HL-60 (cell line): ENCODE measurements around the gene LHX4.

Experiments
- POLR2AphosphoS5 ChIP-seq: IDR thresholded peaks from 2 replicates; pipeline ENCODE4 v1.6.1; 2012; ENCODE audit warnings: low read depth
- TF ChIP-seq, protein P1 (sequence below): IDR thresholded peaks from 2 replicates; pipeline ENCODE4 v1.6.1; 2012; ENCODE audit warnings: low read depth; ENCODE audit not compliant: insufficient replicate concordance

DNA sequence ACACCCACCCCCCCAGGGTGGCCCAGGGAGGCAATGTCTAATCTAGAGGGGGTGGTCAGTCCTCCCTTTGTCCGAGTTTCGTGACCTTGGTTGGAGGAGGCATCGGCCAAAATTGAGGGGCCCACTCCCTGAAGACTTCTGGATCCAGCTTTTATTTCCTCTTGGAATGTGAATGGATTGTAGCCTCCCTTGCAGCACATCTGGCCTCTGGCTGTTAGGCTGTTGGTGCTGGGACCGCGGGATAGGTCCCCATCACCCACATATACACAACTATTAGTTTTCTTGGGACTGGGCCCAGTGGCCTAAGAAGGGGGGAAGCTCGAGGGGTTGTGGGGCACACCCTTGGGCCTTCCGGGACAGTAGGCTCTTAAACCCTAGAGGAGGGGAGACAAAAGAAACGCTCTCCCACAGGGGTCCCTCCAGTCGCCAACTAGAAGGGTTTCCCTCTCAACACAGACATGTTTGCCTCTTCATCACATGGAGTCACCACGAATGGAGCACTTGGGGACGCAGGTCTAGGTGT lies 2.5 kb downstream of the LHX4 start:
- TF ChIP-seq POLR2AphosphoS5, result no peak
- TF ChIP-seq, protein P1, sequence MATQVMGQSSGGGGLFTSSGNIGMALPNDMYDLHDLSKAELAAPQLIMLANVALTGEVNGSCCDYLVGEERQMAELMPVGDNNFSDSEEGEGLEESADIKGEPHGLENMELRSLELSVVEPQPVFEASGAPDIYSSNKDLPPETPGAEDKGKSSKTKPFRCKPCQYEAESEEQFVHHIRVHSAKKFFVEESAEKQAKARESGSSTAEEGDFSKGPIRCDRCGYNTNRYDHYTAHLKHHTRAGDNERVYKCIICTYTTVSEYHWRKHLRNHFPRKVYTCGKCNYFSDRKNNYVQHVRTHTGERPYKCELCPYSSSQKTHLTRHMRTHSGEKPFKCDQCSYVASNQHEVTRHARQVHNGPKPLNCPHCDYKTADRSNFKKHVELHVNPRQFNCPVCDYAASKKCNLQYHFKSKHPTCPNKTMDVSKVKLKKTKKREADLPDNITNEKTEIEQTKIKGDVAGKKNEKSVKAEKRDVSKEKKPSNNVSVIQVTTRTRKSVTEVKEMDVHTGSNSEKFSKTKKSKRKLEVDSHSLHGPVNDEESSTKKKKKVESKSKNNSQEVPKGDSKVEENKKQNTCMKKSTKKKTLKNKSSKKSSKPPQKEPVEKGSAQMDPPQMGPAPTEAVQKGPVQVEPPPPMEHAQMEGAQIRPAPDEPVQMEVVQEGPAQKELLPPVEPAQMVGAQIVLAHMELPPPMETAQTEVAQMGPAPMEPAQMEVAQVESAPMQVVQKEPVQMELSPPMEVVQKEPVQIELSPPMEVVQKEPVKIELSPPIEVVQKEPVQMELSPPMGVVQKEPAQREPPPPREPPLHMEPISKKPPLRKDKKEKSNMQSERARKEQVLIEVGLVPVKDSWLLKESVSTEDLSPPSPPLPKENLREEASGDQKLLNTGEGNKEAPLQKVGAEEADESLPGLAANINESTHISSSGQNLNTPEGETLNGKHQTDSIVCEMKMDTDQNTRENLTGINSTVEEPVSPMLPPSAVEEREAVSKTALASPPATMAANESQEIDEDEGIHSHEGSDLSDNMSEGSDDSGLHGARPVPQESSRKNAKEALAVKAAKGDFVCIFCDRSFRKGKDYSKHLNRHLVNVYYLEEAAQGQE, result no peak
